Keratinocyte (primary cell): ENCODE results near the gene ZNF397. TPM values are rescaled to one million over a fixed set of nuclear protein-coding genes. Genes with fewer than 3 reads are reported as not detected.

ENCODE experiments used
- DNase-seq: peaks from one replicate; pipeline ENCODE4 v3.0.0-alpha.2; 2011; ENCODE audit warnings: low read depth, missing footprints, low spot score
- FAIRE-seq: peaks from 2 replicates; lab custom pipeline; 2011; peaks lifted over from hg19 to GRCh38; lab: Jason Lieb, UNC
- H2AFZ ChIP-seq: 2 replicates; pipeline ENCODE4 v1.6.0; 2012; ENCODE audit warnings: low read length, control low read depth, inconsistent platforms; ENCODE audit not compliant: control insufficient read depth
- H3K27ac ChIP-seq: 2 replicates; pipeline ENCODE4 v1.5.1; 2011; ENCODE audit warnings: low read length; ENCODE audit not compliant: control insufficient read depth, insufficient read depth
- H3K27me3 ChIP-seq: 3 replicates; pipeline ENCODE4 v1.6.0; 2011; ENCODE audit warnings: low read length; ENCODE audit not compliant: control insufficient read depth, insufficient read depth; ENCODE audit errors: extremely low read depth
- H3K36me3 ChIP-seq, 2 experiments: 2 replicates in 1 of 2; 3 replicates in 1 of 2; pipeline ENCODE4 v1.5.1; 2011; ENCODE audit warnings: low read length in 2 of 2, mild to moderate bottlenecking in 1 of 2; ENCODE audit not compliant: control insufficient read depth in 2 of 2, insufficient read depth in 2 of 2; ENCODE audit errors: extremely low read depth in 1 of 2
- H3K4me1 ChIP-seq: 3 replicates; pipeline ENCODE4 v1.5.1; 2011; ENCODE audit warnings: low read length; ENCODE audit not compliant: control insufficient read depth, insufficient read depth; ENCODE audit errors: extremely low read depth
- H3K4me2 ChIP-seq: 3 replicates; pipeline ENCODE4 v1.6.0; 2011; ENCODE audit warnings: low read depth, low read length; ENCODE audit not compliant: control insufficient read depth, insufficient read depth; ENCODE audit errors: extremely low read depth
- H3K4me3 ChIP-seq, 3 experiments: fragments of 200-600 bp in 1 of 3; sonication (generic) in 1 of 3; 2 replicates in 2 of 3; 3 replicates in 1 of 3; pipeline ENCODE4 v1.5.1; 2011 to 2016; ENCODE audit warnings: low read length in 3 of 3, mild to moderate bottlenecking in 3 of 3, control low read depth in 2 of 3, inconsistent platforms in 1 of 3, low read depth in 1 of 3, mixed read lengths in 1 of 3, mixed run types in 1 of 3, moderate library complexity in 1 of 3; ENCODE audit not compliant: control insufficient read depth in 2 of 3, insufficient read depth in 2 of 3; ENCODE audit errors: extremely low read depth in 1 of 3
- H3K79me2 ChIP-seq: 2 replicates; pipeline ENCODE4 v1.6.0; 2012; ENCODE audit warnings: low read length; ENCODE audit not compliant: control insufficient read depth, insufficient read depth
- H3K9ac ChIP-seq: 3 replicates; pipeline ENCODE4 v1.6.0; 2011; ENCODE audit warnings: low read length; ENCODE audit not compliant: control insufficient read depth, insufficient read depth; ENCODE audit errors: extremely low read depth
- H3K9me1 ChIP-seq: 3 replicates; pipeline ENCODE4 v1.6.0; 2011; ENCODE audit warnings: low read length; ENCODE audit not compliant: control insufficient read depth, insufficient read depth; ENCODE audit errors: extremely low read depth
- H3K9me3 ChIP-seq: 2 replicates; pipeline ENCODE4 v1.5.1; 2012; ENCODE audit warnings: low read depth, low read length; ENCODE audit not compliant: control insufficient read depth
- H4K20me1 ChIP-seq: 3 replicates; pipeline ENCODE4 v1.6.0; 2011; ENCODE audit warnings: low read length; ENCODE audit not compliant: control insufficient read depth, insufficient read depth; ENCODE audit errors: extremely low read depth
- EZH2 ChIP-seq: IDR thresholded peaks from one replicate; pipeline ENCODE4 v1.6.1; 2012; ENCODE audit warnings: inconsistent platforms, mild to moderate bottlenecking, low read length, moderate library complexity
- dilution Hi-C: fragments of 300-500 bp; cut with MboI; formaldehyde crosslinking; loops from one replicate; pipeline ENCODE4 v1.7.0; 2020; ENCODE audit warnings: low sequenced_read_pairs; ENCODE audit not compliant: extremely low pct_ligation_motif_present
- polyA plus RNA-seq, 5 experiments: library from polyadenylated mRNA; depleted of rRNA in 3 of 5; stranded (reverse) in 3 of 5; stranded (forward) in 1 of 5; unstranded in 1 of 5; fragments of >200 nt; gene quantifications; 1 replicate in 1 of 5; 2 replicates in 3 of 5; 3 replicates in 1 of 5; pipeline versions ENCODE4 v1.2.1 to v1.2.3, GENCODE V29; 2011 to 2012; ENCODE audit warnings: missing spikeins in 2 of 5, low read depth in 1 of 5, low replicate concordance in 1 of 5
- TF ChIP-seq, protein P1 (sequence below), 3 experiments: IDR thresholded peaks in 1 of 3; conservative IDR thresholded peaks in 1 of 3; optimal IDR thresholded peaks in 1 of 3; 2 replicates in 2 of 3; 3 replicates in 1 of 3; pipeline versions ENCODE3 to v1.5.1; 2011; ENCODE audit warnings: low read length in 3 of 3, mild to moderate bottlenecking in 3 of 3, moderate library complexity in 2 of 3, control low read depth in 1 of 3, inconsistent platforms in 1 of 3; ENCODE audit not compliant: insufficient read depth in 2 of 3; ENCODE audit errors: extremely low read depth in 1 of 3

ZNF397 gene
- polyA plus RNA-seq, 1 donor (not counting 4 experiments of a cell fraction or from before 2014, with no cell fraction given): 8.7 TPM

DNA sequence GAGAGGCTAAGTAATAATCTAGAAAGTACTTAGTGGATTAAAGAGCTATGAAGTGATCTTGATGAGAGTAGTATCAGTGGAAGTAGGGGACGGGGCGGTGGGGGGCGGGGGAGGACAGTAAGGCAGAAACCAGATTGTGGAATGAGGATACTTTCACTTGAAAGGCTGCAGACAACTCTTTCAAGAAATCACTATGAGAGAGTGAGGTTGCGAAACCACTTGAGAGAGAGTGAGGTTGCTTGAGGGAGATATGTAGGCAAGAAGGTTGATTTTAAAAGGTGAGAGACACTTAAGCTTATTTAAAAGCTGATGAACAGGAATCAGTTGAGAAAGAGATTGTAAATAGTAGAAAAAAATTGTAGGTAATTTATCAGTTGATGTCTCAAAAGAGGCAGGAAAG, 3.8 kb downstream of the ZNF397 start:
- Histone ChIP-seq H3K79me2 (peaks cover 7% of the 10 kb centered on the region), H3K36me3 (peaks cover 38 to 53% of the 10 kb centered on the region in 2 experiments), H3K9me3 (peaks cover 27% of the 10 kb centered on the region), H3K9me1 (no peaks in the 10 kb centered on the region), H2AFZ (no peak overlapping the region), H4K20me1 (no peaks in the 10 kb centered on the region), H3K9ac (no peak overlapping the region), H3K4me1 (peaks cover 4% of the 10 kb centered on the region), H3K27me3 (no peaks in the 10 kb centered on the region), H3K4me2 (no peak overlapping the region), H3K4me3 (no peak overlapping the region), H3K27ac (no peak overlapping the region)
- TF ChIP-seq, protein P1, sequence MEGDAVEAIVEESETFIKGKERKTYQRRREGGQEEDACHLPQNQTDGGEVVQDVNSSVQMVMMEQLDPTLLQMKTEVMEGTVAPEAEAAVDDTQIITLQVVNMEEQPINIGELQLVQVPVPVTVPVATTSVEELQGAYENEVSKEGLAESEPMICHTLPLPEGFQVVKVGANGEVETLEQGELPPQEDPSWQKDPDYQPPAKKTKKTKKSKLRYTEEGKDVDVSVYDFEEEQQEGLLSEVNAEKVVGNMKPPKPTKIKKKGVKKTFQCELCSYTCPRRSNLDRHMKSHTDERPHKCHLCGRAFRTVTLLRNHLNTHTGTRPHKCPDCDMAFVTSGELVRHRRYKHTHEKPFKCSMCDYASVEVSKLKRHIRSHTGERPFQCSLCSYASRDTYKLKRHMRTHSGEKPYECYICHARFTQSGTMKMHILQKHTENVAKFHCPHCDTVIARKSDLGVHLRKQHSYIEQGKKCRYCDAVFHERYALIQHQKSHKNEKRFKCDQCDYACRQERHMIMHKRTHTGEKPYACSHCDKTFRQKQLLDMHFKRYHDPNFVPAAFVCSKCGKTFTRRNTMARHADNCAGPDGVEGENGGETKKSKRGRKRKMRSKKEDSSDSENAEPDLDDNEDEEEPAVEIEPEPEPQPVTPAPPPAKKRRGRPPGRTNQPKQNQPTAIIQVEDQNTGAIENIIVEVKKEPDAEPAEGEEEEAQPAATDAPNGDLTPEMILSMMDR (optimal IDR thresholded peaks at IDR 0.05 in 1 of 3, IDR thresholded peaks at IDR 0.05 in 1 of 3, conservative IDR thresholded peaks at IDR 0.05 in 1 of 3; ENCODE audit: extremely low read depth in 1 of 3, insufficient read depth in 2 of 3, low read length in 3 of 3): no peak
- TF ChIP-seq EZH2: no peak
- no peak for DNase-seq
- no peak for FAIRE-seq
- dilution Hi-C loops: no loop called here

- H3K36me3 ChIP-seq: peaks cover 40 to 53% of the 10 kb centered on the region in 2 experiments
- no peaks in the 10 kb centered on the region for H3K27me3 ChIP-seq
- no peak overlapping the region for H2AFZ ChIP-seq
- no peaks in the 10 kb centered on the region for H4K20me1 ChIP-seq
- FAIRE-seq: no peak
- no peak overlapping the region for H3K4me2 ChIP-seq
- H3K4me3 ChIP-seq: no peak overlapping the region
- TF ChIP-seq EZH2: no peak
- TF ChIP-seq, protein P1 (optimal IDR thresholded peaks at IDR 0.05 in 1 of 3, IDR thresholded peaks at IDR 0.05 in 1 of 3, conservative IDR thresholded peaks at IDR 0.05 in 1 of 3; ENCODE audit: extremely low read depth in 1 of 3, insufficient read depth in 2 of 3, low read length in 3 of 3): no peak
- no peaks in the 10 kb centered on the region for H3K9me1 ChIP-seq
- H3K9ac ChIP-seq: no peak overlapping the region
- H3K27ac ChIP-seq: no peak overlapping the region
- peaks cover 7% of the 10 kb centered on the region for H3K79me2 ChIP-seq
- peaks cover 27% of the 10 kb centered on the region for H3K9me3 ChIP-seq
- no peak for DNase-seq
- H3K4me1 ChIP-seq: no peaks in the 10 kb centered on the region
- dilution Hi-C loops: no loop called here
These were observed 5.0 kb downstream of the ZNF397 start for GRCh38 chr18:35245719-35246317.
